Measurements from ENCODE around the gene CFLAR.
A peak's percentile ranks its signal among the peaks of the same experiment; 100 is the strongest.

The CFLAR gene

GRCh38 chr2:201204655-201205514, 88.9 kb downstream of the CFLAR start:
- H3K27ac ChIP-seq, result peak overlapping the region; percentile 8; the same call in 1 of the 2 replicates
- TF ChIP-seq CTCF (conservative IDR thresholded peaks at IDR 0.05), result no peak

- H3K27ac ChIP-seq, result no peak overlapping the region
- no peak for TF ChIP-seq CTCF (conservative IDR thresholded peaks at IDR 0.05)
These were observed 89.5 kb downstream of the CFLAR start for GRCh38 chr2:201205515-201205849.

GRCh38 chr2:201208563-201209252, 92.7 kb downstream of the CFLAR start:
- TF ChIP-seq CTCF (conservative IDR thresholded peaks at IDR 0.05), result no peak
- no peak overlapping the region for H3K27ac ChIP-seq

GRCh38 chr2:201215963-201216362, 100.0 kb downstream of the CFLAR start:
- no peak overlapping the region for H3K27ac ChIP-seq
- TF ChIP-seq CTCF (conservative IDR thresholded peaks at IDR 0.05), result no peak

GRCh38 chr2:201216918-201217317, 101.0 kb downstream of the CFLAR start:
- no peak overlapping the region for H3K27ac ChIP-seq
- no peak for TF ChIP-seq CTCF (conservative IDR thresholded peaks at IDR 0.05)

GRCh38 chr2:201218780-201219179, 102.8 kb downstream of the CFLAR start:
- TF ChIP-seq CTCF (conservative IDR thresholded peaks at IDR 0.05), result no peak
- peak overlapping the region; percentile 90 for H3K27ac ChIP-seq

- H3K27ac ChIP-seq, result peak overlapping the region; percentile 90
- TF ChIP-seq CTCF (conservative IDR thresholded peaks at IDR 0.05), result no peak
These were observed 103.5 kb downstream of the CFLAR start for GRCh38 chr2:201219328-201220096.
